OCI-M2 (cell line): Measurements from ENCODE around the gene AJAP1.
"Not testable (repeated sequence)": the region's sequence is repeated elsewhere in the genome, so short reads cannot be mapped to it uniquely, and the experiment has no call there.

Source experiments
- DNase-seq: peaks from one replicate; lab custom pipeline; 2025; ENCODE audit not compliant: unreplicated experiment; lab: John Stamatoyannopoulos, UW

The AJAP1 gene, protein sequence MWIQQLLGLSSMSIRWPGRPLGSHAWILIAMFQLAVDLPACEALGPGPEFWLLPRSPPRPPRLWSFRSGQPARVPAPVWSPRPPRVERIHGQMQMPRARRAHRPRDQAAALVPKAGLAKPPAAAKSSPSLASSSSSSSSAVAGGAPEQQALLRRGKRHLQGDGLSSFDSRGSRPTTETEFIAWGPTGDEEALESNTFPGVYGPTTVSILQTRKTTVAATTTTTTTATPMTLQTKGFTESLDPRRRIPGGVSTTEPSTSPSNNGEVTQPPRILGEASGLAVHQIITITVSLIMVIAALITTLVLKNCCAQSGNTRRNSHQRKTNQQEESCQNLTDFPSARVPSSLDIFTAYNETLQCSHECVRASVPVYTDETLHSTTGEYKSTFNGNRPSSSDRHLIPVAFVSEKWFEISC

GRCh38 chr1:4653796-4654725 is at the start of gene AJAP1:
AJAP1 (plus strand) TSS chr1:4654609; CDS start chr1:4655426, 817 bp downstream.
- DNase-seq = no peak

DNA sequence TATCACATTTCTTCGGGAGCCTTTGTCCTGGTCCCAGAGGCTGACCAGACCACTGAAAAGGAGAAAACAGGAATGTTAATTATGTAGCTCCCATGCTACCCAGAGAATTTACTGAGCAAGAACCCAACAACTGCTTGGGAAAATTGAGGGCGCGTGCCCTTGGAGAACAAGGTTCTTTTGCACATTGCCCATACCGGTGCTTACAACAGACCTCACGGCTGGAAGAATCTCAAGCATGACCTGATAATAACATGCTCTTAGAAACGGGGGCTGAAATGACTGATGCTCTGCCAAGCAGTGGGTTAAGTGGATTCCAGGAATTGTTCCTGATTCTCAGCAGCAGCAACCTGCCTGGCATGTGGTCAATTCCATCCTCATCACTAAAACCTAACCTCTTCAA is 49.3 kb upstream of the AJAP1 start:
- DNase-seq = no peak

GRCh38 chr1:4611563-4612341 is 42.7 kb upstream of the AJAP1 start:
- no peak for DNase-seq

GRCh38 chr1:4612991-4613390 is 41.4 kb upstream of the AJAP1 start:
- no peak for DNase-seq

GRCh38 chr1:4613606-4614370 is 40.6 kb upstream of the AJAP1 start:
- DNase-seq = no peak

DNA sequence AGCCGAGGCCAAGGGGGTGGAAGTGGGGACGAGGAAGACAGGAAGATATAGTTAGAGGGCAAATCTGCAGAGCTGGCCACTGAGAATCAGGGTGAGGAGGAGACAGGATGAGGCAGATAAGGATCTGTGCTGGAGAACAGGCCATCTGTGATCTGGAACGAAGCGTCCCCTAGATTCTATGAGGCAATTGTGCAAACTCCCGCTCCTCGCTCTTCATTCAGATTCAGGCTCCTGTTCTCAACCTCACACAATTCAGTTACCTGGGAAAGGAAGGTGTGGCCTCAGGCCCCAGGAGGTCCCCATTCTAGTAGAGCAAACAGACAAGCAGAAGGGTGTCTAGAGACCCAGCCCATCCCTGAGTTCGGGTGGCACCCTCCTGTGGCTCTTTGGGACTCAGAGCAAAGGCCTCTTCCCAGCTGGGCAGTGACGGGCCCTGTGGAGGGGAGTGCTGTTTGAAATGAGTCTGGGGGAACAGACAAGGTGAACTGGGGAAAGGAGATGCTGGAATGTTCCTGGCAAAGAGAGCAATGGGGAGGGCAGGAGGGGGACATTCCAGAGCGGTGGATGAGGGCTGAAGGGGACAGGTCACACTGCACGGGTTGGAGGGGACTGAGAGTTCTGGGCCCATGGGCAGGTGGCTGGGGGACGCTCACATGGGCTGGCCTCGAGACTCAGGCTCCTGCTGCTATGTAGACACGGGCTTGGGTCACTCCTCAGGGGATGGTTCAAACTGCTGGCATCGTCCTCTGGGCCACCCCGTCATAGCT is 39.9 kb upstream of the AJAP1 start:
- no peak for DNase-seq

GRCh38 chr1:4615138-4615470 is 39.3 kb upstream of the AJAP1 start:
- DNase-seq = no peak

GRCh38 chr1:4615501-4615900 is 38.9 kb upstream of the AJAP1 start:
- DNase-seq = no peak

GRCh38 chr1:4616831-4617465 is 37.5 kb upstream of the AJAP1 start:
- no peak for DNase-seq

DNA sequence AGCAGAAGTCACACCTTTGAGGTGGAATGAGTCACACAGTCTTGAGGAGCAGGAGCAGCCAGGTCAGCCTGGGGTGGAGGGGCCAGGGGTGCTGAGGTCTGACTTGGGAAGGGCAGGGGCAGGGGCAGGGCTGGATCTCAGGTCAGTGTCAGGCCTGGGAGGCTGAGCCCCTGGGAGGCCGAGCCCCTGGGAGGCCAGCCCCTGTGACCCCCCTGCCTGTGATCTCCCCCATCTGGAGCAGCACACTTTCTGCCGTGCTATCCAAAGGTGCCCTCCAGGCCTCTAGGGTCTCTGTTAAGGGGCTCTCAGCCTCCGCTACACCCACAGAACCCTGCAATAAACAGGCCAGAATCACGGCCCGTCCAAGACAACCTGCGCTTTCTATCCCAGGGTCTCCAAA is 36.9 kb upstream of the AJAP1 start:
- DNase-seq = no peak

GRCh38 chr1:4618827-4619226 is 35.6 kb upstream of the AJAP1 start:
- not testable (repeated sequence) for DNase-seq

DNA sequence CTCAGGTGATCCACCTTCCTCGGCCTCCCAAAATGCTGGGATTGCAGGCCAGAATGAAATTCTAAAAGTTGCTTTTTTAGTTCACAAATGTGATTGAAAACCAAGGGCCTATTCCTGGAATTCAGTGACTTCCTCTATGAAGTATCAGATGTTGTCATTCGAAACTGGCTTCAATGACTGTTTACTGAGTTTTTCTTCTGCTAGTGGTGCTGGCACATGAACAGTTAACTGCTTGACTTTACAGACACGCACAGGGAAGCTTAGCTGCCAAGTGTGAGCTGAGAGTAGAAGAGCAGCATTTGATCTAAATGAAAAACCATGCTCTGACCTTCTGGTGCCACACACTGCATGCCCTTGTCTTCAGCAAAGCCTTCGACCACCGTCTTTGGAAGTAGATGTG is 32.8 kb upstream of the AJAP1 start:
- no peak for DNase-seq

- no peak for DNase-seq
These were observed 31.6 kb upstream of the AJAP1 start for GRCh38 chr1:4622821-4623220.

DNA sequence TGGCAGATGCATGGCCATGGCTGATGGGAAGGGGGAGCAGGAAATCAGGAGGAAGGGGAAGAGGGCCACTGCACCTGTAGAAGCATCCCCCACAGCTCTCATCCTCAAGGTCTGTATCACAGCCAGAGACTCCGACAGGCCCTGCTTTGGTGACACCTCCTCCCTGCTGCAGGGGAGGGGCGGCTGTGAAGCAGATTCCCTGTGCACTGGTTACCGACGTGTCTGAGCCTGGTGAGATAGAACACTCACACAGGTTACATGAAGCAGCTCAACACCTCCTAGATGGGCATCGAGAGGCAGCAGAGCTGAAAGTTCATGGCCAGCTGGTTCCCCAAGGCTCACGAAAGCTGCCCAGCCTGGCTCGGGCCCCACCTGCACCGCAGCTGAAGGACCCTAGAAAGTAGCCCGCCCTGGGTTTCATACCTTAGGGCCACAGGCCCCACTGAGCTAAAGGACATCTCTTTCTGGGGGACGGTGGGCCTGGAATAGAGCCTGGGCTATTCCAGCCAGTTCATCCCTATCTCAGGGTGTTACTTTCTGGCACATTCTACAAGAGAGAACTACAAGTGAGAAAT is 30.2 kb upstream of the AJAP1 start:
- DNase-seq = no peak

- DNase-seq = no peak
These were observed 29.6 kb upstream of the AJAP1 start for GRCh38 chr1:4624801-4625200.

DNA sequence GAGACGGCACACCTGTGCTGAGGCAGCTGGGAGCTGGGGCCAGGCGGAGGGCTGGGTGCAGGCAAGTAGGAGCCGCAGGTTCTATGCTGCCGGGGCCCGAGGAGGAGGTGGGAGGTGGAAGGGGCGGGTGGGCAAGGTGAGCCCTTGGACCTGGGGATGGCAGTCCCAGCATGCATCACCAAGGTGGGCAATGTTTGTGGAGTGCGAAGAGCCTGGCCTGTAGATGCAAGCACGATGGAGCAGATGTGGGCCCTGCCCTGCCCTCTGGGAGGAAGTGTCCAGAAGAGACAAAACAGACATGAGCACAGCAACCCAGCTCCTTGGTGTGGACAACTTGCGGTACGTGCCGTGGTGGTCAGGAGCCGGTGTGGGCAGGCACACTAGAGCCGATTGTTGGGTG is 28.3 kb upstream of the AJAP1 start:
- DNase-seq = no peak

- no peak for DNase-seq
These were observed 27.7 kb upstream of the AJAP1 start for GRCh38 chr1:4626560-4627319.

DNA sequence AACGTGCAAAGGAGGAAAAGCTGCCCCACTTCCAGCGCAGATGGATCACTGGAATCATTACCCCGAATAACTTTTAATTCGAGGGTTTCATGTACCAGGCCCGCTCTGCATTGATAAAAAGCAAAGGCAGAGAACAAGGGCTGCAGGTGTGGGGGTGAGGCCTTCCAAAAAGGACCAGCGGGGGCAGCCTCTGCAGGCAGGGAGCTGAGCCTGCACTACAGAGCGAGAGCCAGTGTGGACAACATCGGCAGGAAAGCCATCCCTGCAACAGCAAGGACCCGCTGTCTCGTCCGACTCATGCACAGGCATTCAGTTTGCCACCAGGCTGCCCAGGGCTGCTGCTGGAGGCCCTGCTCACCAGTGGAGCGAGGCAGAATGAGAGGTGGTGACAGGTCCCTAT is 27.1 kb upstream of the AJAP1 start:
- no peak for DNase-seq
